ENCODE data around the gene ADCY6. TPM values are rescaled to one million over a fixed set of nuclear protein-coding genes. Genes with fewer than 3 reads are reported as not detected.

Gene ADCY6
- polyA plus RNA-seq, 3 donors = 0.03 to 0.29 TPM; not detected in 1

DNA sequence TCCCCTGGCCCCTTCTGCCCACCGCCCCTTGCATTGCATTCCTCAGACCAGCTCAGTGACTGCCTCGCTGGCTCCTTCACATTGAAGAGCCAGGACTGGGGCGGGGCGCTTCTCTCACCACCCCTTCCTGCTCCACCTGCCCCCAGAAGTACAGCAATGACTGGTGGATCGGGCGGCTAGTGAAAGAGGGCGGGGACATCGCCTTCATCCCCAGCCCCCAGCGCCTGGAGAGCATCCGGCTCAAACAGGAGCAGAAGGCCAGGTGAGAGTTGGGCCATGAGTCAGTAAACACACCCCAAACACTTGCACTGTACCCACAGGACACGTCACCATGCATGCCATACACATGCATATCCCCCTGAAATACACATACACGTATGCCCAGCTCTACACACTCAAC, 35.2 kb upstream of the ADCY6 start:
- Histone ChIP-seq H3K4me1 (ENCODE audit: control insufficient read depth in 1 of 2, insufficient read depth in 2 of 2, low read length in 2 of 2) (peaks cover 0 to under 1% of the 10 kb centered on the region in 2 donors), H3K9ac (ENCODE audit: insufficient read depth, low read length, poor library complexity, severe bottlenecking) (no peak overlapping the region), H3K9me3 (replicated peaks in 1 of 2; ENCODE audit: control insufficient read depth in 1 of 2, insufficient read depth in 1 of 2, low read length in 2 of 2) (no peaks in the 10 kb centered on the region), H3K36me3 (replicated peaks in 1 of 2; ENCODE audit: control insufficient read depth in 1 of 2, insufficient read depth in 2 of 2, low read length in 2 of 2) (peaks cover 8 to 14% of the 10 kb centered on the region in 2 donors), H3K27me3 (ENCODE audit: control insufficient read depth in 2 of 2, insufficient read depth in 2 of 2, low read length in 2 of 2) (peaks cover 2 to 17% of the 10 kb centered on the region in 2 donors), H3K4me2 (replicated peaks; ENCODE audit: extremely low read depth, low read length, poor library complexity, severe bottlenecking) (no peak overlapping the region), H3K4me3 (replicated peaks in 1 of 3; ENCODE audit: low read depth in 2 of 3, low read length in 3 of 3) (no peak overlapping the region), H3K27ac (ENCODE audit: low read depth in 1 of 2, low read length in 2 of 2) (no peak overlapping the region), H2AFZ (ENCODE audit: insufficient read depth, low read depth, low read length, poor library complexity, severe bottlenecking) (no peak overlapping the region), H3K79me2 (ENCODE audit: insufficient read depth, low read length) (no peaks in the 10 kb centered on the region), H4K20me1 (ENCODE audit: insufficient read depth, low read length) (peaks cover 15% of the 10 kb centered on the region)
- 94% methylated on average over 11 of the region's 12 CpGs for WGBS (ENCODE audit: insufficient coverage)
- TF ChIP-seq, protein P1, sequence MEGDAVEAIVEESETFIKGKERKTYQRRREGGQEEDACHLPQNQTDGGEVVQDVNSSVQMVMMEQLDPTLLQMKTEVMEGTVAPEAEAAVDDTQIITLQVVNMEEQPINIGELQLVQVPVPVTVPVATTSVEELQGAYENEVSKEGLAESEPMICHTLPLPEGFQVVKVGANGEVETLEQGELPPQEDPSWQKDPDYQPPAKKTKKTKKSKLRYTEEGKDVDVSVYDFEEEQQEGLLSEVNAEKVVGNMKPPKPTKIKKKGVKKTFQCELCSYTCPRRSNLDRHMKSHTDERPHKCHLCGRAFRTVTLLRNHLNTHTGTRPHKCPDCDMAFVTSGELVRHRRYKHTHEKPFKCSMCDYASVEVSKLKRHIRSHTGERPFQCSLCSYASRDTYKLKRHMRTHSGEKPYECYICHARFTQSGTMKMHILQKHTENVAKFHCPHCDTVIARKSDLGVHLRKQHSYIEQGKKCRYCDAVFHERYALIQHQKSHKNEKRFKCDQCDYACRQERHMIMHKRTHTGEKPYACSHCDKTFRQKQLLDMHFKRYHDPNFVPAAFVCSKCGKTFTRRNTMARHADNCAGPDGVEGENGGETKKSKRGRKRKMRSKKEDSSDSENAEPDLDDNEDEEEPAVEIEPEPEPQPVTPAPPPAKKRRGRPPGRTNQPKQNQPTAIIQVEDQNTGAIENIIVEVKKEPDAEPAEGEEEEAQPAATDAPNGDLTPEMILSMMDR (IDR thresholded peaks at IDR 0.05) = no peak
- no peaks in the 10 kb centered on the region for H3K9me3 Mint-ChIP-seq
- no peak overlapping the region for H3K4me3 Mint-ChIP-seq
- H3K36me3 Mint-ChIP-seq = peaks cover 9 to 11% of the 10 kb centered on the region in 2 donors
- peaks cover 2% of the 10 kb centered on the region for H3K4me1 Mint-ChIP-seq
- no peak for DNase-seq
- no peak overlapping the region for H3K27ac Mint-ChIP-seq
- intact Hi-C loops (cut with micrococcal nuclease) = no loop called here
- H3K27me3 Mint-ChIP-seq (ENCODE audit: low read depth in 3 of 3) = peaks cover 12 to 20% (median 19%) of the 10 kb centered on the region in 3 donors

DNA sequence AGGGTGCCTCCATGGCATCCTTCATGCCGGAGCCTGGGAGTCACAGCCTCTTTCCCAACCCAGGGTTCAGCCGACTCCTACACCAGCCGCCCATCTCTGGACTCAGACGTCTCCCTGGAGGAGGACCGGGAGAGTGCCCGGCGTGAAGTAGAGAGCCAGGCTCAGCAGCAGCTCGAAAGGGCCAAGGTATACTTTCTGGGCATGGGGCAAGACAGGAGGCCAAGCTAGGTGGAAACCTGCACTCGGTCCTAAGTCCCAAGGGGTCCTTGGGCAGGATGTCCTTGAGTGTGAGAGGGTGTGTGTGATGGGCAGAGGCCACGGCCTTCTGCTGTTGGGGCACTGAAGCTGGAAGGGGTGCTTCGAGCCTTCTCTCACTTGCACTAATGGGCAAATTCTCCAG, 34.4 kb upstream of the ADCY6 start:
- no peak overlapping the region for H3K9ac ChIP-seq (ENCODE audit: insufficient read depth, low read length, poor library complexity, severe bottlenecking)
- H3K4me2 ChIP-seq (replicated peaks; ENCODE audit: extremely low read depth, low read length, poor library complexity, severe bottlenecking) = no peak overlapping the region
- Mint-ChIP-seq H3K4me3 (no peak overlapping the region), H3K4me1 (peaks cover 5% of the 10 kb centered on the region), H3K36me3 (peaks cover under 1 to 3% of the 10 kb centered on the region in 2 donors), H3K9me3 (no peaks in the 10 kb centered on the region), H3K27me3 (ENCODE audit: low read depth in 3 of 3) (peaks cover 17 to 25% (median 24%) of the 10 kb centered on the region in 3 donors), H3K27ac (no peak overlapping the region)
- H2AFZ ChIP-seq (ENCODE audit: insufficient read depth, low read depth, low read length, poor library complexity, severe bottlenecking) = no peak overlapping the region
- 97% methylated on average over 8 of the region's 11 CpGs for WGBS (ENCODE audit: insufficient coverage)
- no peak overlapping the region for H3K4me3 ChIP-seq (replicated peaks in 1 of 3; ENCODE audit: low read depth in 2 of 3, low read length in 3 of 3)
- peaks cover 0 to 6% of the 10 kb centered on the region in 2 donors for H3K4me1 ChIP-seq (ENCODE audit: control insufficient read depth in 1 of 2, insufficient read depth in 2 of 2, low read length in 2 of 2)
- H4K20me1 ChIP-seq (ENCODE audit: insufficient read depth, low read length) = peaks cover 7% of the 10 kb centered on the region
- no peaks in the 10 kb centered on the region for H3K9me3 ChIP-seq (replicated peaks in 1 of 2; ENCODE audit: control insufficient read depth in 1 of 2, insufficient read depth in 1 of 2, low read length in 2 of 2)
- intact Hi-C loops (cut with micrococcal nuclease) = no loop called here
- H3K36me3 ChIP-seq (replicated peaks in 1 of 2; ENCODE audit: control insufficient read depth in 1 of 2, insufficient read depth in 2 of 2, low read length in 2 of 2) = peaks cover 2 to 6% of the 10 kb centered on the region in 2 donors
- H3K27me3 ChIP-seq (ENCODE audit: control insufficient read depth in 2 of 2, insufficient read depth in 2 of 2, low read length in 2 of 2) = peaks cover 6 to 21% of the 10 kb centered on the region in 2 donors
- DNase-seq = peak in 1 of 3 donors; percentile 2
- TF ChIP-seq, protein P1 (IDR thresholded peaks at IDR 0.05) = no peak
- H3K79me2 ChIP-seq (ENCODE audit: insufficient read depth, low read length) = no peaks in the 10 kb centered on the region
- H3K27ac ChIP-seq (ENCODE audit: low read depth in 1 of 2, low read length in 2 of 2) = no peak overlapping the region

Measured in CD14-positive monocyte (primary cell).